GM19351 (cell line): Measurements from ENCODE around the gene CCDC177.

Source experiments
- ATAC-seq: cut with Tn5 transposase; IDR thresholded peaks from one replicate; pipeline ENCODE4 v1.9.1; 2021; ENCODE audit warnings: mild to moderate bottlenecking, moderate library complexity; ENCODE audit not compliant: unreplicated experiment

The CCDC177 gene

DNA sequence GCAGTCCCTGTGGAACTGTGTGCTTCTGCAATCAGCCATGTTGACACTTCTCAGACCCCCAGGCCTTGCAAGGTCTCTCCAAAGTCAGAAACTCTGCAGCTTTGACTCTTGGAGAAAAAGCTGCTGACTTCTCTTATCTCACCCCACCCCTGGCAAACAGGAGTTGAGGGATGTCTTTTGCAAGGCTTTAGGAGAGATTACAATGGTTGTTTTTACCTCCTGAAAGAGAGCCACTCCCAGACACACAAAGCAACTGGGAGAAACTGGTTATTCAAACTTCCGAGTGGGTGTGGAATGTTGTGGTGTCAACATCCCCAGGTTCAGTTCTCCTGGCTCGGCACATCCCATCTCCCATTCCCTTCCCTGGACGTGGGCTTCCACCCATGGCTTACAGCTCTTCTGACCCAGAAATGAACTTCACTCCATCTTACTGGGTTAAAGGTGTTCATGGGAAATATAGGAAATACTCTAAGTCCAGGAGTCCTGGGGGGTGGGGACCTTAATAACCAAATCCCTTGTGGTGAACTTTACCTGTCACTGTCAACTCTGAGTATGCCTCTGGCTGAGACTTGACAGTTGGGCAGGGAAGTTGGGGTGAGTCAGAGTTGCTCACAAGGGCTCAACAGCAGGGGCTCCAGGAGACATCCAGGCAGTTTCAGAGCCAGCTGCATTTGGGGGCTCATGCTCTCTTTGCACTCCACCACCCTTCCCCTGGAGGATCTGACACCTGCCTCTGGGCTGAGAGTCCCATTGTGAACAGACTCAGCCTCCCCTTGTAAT, 41.9 kb downstream of the CCDC177 start:
- no peak for ATAC-seq

DNA sequence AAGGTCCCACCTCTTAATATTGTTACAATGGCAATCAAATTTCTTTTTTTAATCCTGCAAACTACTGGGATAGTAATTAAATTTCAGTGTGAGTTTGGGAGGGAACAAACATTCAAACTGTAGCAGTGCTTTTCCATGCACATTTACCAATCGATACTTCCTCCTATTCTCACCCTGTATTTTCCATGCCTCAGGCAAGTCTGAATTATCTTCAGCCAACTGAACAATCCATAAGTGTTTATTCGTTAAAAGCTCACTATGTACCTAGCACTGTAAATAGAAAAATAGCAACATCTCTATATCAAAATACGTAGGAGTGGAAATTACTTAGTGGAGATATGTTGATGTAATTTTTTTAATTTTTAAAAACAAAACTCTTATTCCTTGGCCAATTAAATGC, 43.5 kb downstream of the CCDC177 start:
- no peak for ATAC-seq

DNA sequence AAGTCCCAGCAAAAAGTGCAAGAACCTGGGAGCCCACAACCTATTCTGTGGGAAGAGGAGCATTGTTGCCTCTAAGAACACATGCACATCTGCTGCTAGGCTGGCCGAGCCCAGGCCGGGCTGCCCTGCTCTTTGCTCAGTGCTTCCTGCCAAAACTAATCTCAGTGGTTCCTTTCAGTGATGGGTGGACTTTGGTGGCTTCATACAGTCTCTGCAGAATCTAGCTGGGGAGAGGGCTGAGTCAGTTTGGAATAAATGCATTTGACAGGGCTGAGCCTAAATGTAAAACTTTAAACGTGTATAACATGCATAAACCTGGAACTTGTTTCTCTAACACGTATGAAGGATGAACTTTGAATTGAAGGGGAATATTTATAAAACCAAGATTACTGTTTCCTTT, 44.6 kb downstream of the CCDC177 start:
- ATAC-seq, result no peak

DNA sequence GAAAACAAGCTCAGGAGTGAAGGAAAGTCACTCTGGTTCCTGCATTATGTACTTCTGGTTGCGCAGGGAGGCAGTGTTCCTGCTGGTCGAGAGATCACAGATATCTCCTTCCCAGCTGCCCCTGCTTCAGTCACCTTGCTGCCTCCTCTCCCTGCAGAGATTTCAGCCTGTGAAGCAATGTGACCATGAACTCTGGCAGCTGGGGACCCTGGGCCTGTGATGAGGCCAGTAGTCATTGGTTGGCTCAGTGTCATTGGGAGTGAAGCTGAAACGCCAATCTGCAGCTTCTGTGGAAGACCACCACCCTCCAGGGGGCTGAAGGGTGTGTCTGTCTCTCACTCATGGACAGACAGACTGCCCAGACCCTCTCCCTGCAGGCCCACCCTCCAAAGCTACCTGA, 45.1 kb downstream of the CCDC177 start:
- no peak for ATAC-seq

DNA sequence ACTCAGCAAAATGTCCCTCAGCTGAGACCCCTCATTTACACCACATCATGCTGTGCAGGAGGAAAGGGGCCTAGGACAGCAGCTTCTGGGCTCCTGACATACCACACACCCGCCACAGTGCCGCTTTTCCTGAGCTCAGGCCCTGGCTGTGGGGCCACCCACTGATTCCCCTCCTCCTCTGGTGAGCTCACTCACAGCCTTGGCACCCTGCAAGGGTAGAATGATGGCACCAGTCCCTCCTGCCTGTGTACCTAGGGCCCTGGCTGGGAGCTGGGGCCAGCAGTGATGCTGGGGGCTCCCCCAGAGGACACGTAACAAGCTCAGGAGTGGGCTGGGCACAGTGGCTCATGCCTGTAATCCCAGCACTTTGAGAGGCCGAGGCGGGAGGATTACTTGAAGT, 45.7 kb downstream of the CCDC177 start:
- no peak for ATAC-seq

DNA sequence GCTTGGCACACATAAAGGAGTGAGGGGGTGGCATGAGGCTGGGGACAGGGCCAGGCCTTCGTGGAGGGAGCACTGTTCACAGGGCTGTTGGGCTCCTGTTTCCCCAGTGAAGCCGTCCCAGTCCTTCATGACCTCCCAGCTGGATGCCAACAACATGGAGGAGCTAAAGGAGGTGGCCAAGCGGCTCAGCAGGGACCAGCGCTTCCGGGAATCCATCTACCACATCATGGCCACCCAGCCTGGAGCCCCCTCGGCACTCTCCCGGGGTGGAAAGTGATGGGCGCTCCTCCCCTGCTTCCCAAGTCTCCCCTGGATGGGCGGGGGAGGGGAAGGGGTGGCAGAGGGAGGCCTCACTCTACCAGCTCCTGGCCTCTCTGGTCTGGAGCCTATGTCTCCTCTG, 46.5 kb downstream of the CCDC177 start:
- no peak for ATAC-seq

DNA sequence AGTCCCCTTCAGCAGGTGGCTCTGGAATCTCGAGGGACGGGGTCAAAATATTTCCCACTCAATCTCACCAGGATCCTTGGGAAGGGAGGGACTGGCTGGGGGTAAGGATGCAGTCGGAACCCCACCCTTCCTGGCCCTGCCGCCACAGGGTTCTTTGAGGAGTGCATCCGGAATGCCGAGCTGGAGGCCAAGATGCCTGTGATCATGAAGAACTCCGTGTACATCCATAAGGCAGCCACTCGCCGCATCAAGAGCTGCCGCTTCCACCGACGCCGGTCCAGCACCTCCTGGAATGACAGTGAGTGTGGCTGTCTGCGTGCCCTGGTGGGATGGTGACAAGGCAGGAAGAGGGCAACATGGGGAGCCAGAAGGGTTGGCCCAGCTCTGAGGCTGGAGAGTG, 47.0 kb downstream of the CCDC177 start:
- no peak for ATAC-seq

DNA sequence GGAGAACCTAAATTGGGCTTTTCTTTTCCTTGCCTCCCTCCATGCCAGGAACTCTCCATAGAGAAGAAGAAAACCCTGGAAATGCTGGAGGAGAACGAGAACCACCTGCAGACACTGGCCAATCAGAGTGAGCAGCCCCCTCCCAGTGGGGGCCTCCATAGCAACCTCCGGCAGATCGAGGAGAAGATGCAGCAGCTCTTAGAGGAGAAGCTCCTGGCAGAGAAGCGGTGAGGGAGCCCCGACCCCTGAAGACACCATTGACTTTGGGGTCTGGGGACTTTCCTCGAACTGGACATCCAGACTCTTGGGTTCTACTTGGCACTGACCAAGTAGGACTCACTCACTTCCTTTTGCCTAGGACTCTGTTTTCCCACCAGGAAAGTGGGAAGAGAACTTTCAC, 48.8 kb downstream of the CCDC177 start:
- ATAC-seq, result no peak

DNA sequence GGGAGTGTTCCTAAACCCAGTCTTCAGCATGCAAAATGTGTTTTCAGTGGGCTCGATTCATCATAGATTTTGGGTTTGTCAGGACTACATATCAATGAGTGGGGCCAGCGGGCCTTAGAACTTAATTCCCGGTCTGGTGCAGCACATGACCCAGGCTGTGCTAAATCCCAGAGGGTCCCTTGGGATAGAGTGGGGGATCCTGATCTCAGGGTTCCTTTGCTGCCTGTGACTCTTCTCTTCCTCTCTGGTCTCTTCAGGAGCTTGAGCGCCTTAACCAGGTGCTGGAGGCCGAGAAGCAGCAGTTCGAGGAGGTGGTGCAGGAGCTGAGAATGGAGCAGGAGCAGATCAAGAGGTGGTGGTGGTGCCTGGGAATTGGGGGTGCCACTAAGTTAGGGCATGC, 52.6 kb downstream of the CCDC177 start:
- ATAC-seq, result no peak
